ENCODE data around the gene MAL.

The MAL gene

GRCh38 chr2:95025406-95026319 lies at the start of gene MAL:
Gene MAL, plus strand, starts transcription at chr2:95025708. Its CDS starts 85 bp downstream, at chr2:95025793.
- POLR2A ChIA-PET: interaction anchor here (0.7 kb wide), 1 partner anchor 174 kb away, joined by 3 read pairs; no protein-coding TSS in a partner anchor
- DNase-seq (ENCODE audit: extremely low spot score): no peak
- CTCF ChIA-PET: no interaction called here
- no peak for TF ChIP-seq NFRKB (IDR thresholded peaks at IDR 0.05)
- no peak for TF ChIP-seq SUZ12 (IDR thresholded peaks at IDR 0.05)

GRCh38 chr2:94977826-94978225 lies 47.7 kb upstream of the MAL start:
- TF ChIP-seq ELF4 (IDR thresholded peaks at IDR 0.05) (no peak), SUZ12 (IDR thresholded peaks at IDR 0.05) (no peak), LEF1 (IDR thresholded peaks at IDR 0.05; ENCODE audit: borderline replicate concordance) (no peak), TARDBP (IDR thresholded peaks at IDR 0.05) (no peak), SP1 (IDR thresholded peaks at IDR 0.05) (no peak), HDGF (IDR thresholded peaks at IDR 0.05; ENCODE audit: borderline replicate concordance) (no peak), BHLHE40 (IDR thresholded peaks at IDR 0.05; ENCODE audit: borderline replicate concordance) (no peak), FOXM1 (IDR thresholded peaks at IDR 0.05; ENCODE audit: borderline replicate concordance) (no peak), ZNF384 (IDR thresholded peaks at IDR 0.05) (no peak)
- CTCF ChIA-PET: no interaction called here
- DNase-seq (ENCODE audit: extremely low spot score): no peak
- POLR2A ChIA-PET: no interaction called here

- DNase-seq (ENCODE audit: extremely low spot score): no peak
- TF ChIP-seq L3MBTL2 (conservative IDR thresholded peaks at IDR 0.05): no peak
- TF ChIP-seq FOXM1 (IDR thresholded peaks at IDR 0.05; ENCODE audit: borderline replicate concordance): no peak
- no peak for TF ChIP-seq ZNF384 (IDR thresholded peaks at IDR 0.05)
- TF ChIP-seq SP1 (IDR thresholded peaks at IDR 0.05): no peak
- TF ChIP-seq CTBP1 (IDR thresholded peaks at IDR 0.05; ENCODE audit: borderline replicate concordance): no peak
- no peak for TF ChIP-seq BHLHE40 (IDR thresholded peaks at IDR 0.05; ENCODE audit: borderline replicate concordance)
- POLR2A ChIA-PET: no interaction called here
- CTCF ChIA-PET: no interaction called here
These were observed 46.6 kb upstream of the MAL start for GRCh38 chr2:94978917-94979316.

DNA sequence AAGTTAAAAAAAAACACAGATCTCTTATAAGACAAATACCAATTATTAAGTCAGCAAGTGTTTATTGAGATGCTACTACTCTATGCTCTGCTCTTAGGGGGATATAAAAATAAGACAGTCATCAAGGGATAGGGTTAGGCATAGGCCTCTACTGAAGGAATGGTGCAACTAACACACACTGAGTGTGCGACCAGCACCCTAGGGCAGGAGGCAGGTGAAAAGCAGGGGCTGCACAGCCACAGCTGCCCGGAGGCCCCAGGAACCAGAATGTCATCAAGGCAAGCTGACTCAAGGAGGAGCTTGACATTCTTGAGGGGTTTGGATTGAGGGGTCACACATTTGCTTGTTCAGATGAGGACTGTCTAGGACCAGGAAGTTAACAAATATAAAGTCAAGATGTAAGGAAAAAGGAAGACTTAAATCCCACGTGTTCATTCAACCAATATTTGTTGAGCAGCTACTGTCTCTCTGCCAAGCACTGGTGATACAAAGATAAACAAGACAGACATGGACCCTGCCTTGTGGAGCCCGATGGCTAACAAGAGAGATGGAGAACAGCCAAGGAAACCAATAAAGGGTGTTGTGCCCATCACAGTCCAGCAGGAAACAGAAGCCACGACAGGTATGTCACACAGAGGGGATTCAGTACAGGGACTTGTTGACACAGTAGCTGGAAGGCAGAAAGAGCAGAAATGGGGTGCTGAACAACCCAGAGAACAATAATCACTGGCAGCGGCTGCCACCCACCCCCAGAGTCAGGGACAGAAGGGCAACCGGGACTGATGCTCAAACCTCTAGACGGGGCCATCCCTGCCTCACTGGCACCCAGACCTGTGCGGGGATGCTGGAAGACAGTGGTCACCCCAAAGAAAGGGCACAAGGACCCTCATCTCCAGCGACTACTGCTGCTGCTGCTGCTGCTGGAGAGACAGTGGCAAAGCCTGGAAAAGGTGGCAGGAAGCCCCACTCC lies 45.8 kb upstream of the MAL start:
- no peak for DNase-seq (ENCODE audit: extremely low spot score)
- POLR2A ChIA-PET: no interaction called here
- CTCF ChIA-PET: no interaction called here
- TF ChIP-seq FOXA1 (IDR thresholded peaks at IDR 0.05) (no peak), BHLHE40 (IDR thresholded peaks at IDR 0.05; ENCODE audit: borderline replicate concordance) (no peak)

DNA sequence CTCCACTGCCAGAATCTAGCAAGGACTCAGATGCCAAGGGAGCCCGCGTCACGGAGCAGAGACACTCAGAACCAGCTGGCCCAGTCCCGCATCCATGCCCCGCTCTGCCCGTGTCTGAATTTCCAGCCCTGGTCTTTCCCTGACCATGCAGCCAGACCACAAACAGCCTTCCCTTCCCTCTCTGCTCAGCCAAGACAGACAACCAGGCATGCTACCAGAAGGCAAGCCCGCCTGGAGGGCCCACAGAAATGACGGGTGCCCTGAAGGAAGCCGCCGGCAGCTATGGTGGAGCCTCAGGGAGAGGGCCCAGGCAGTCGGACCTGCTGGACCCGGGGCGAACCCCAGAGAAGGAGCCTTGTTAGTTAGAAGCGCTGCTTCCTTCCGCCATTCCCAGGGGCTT lies 45.1 kb upstream of the MAL start:
- CTCF ChIA-PET: no interaction called here
- DNase-seq (ENCODE audit: extremely low spot score): no peak
- POLR2A ChIA-PET: no interaction called here
- TF ChIP-seq SP1 (IDR thresholded peaks at IDR 0.05) (no peak), FOXK2 (IDR thresholded peaks at IDR 0.05) (no peak), FOXA1 (IDR thresholded peaks at IDR 0.05) (no peak), TARDBP (IDR thresholded peaks at IDR 0.05) (no peak), LEF1 (IDR thresholded peaks at IDR 0.05; ENCODE audit: borderline replicate concordance) (no peak), BHLHE40 (IDR thresholded peaks at IDR 0.05; ENCODE audit: borderline replicate concordance) (no peak), L3MBTL2 (conservative IDR thresholded peaks at IDR 0.05) (no peak), ELF4 (IDR thresholded peaks at IDR 0.05) (no peak)
- TF ChIP-seq, protein P1, sequence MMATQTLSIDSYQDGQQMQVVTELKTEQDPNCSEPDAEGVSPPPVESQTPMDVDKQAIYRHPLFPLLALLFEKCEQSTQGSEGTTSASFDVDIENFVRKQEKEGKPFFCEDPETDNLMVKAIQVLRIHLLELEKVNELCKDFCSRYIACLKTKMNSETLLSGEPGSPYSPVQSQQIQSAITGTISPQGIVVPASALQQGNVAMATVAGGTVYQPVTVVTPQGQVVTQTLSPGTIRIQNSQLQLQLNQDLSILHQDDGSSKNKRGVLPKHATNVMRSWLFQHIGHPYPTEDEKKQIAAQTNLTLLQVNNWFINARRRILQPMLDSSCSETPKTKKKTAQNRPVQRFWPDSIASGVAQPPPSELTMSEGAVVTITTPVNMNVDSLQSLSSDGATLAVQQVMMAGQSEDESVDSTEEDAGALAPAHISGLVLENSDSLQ (IDR thresholded peaks at IDR 0.05): no peak

GRCh38 chr2:94982156-94982555 lies 43.4 kb upstream of the MAL start:
- no peak for DNase-seq (ENCODE audit: extremely low spot score)
- ChIA-PET POLR2A (no interaction called here), CTCF (interaction anchor here (1.0 kb wide), 1 partner anchor 27 kb away, joined by 3 read pairs; no protein-coding TSS in a partner anchor)
- TF ChIP-seq L3MBTL2 (conservative IDR thresholded peaks at IDR 0.05) (no peak), FOXM1 (IDR thresholded peaks at IDR 0.05; ENCODE audit: borderline replicate concordance) (no peak), BHLHE40 (IDR thresholded peaks at IDR 0.05; ENCODE audit: borderline replicate concordance) (no peak), TARDBP (IDR thresholded peaks at IDR 0.05) (no peak), HDGF (IDR thresholded peaks at IDR 0.05; ENCODE audit: borderline replicate concordance) (no peak), SP1 (IDR thresholded peaks at IDR 0.05) (no peak), FOXK2 (IDR thresholded peaks at IDR 0.05) (no peak), ZNF384 (IDR thresholded peaks at IDR 0.05) (no peak), LEF1 (IDR thresholded peaks at IDR 0.05; ENCODE audit: borderline replicate concordance) (no peak), NFRKB (IDR thresholded peaks at IDR 0.05) (no peak), CTBP1 (IDR thresholded peaks at IDR 0.05; ENCODE audit: borderline replicate concordance) (no peak), FOXA1 (IDR thresholded peaks at IDR 0.05) (no peak), ARNT (IDR thresholded peaks at IDR 0.05) (no peak), SUZ12 (IDR thresholded peaks at IDR 0.05) (no peak), ELF4 (IDR thresholded peaks at IDR 0.05) (no peak)
- TF ChIP-seq, protein P1 (IDR thresholded peaks at IDR 0.05): no peak
